CD4-positive, alpha-beta T cell treated with Interleukin-17A for 1 hour (primary cell): ENCODE results near the gene CBX2.

ENCODE experiments used
- DNase-seq: peaks from one replicate; pipeline ENCODE4 v3.0.0-alpha.2; 2020

The CBX2 gene

GRCh38 chr17:79777894-79778503 lies at the start of gene CBX2:
Gene CBX2, plus strand, starts transcription at chr17:79778148. Its CDS starts 88 bp downstream, at chr17:79778236.
- DNase-seq = peak; percentile 83

GRCh38 chr17:79728169-79728907 lies 49.6 kb upstream of the CBX2 start:
- DNase-seq = peak; percentile 94

- no peak for DNase-seq
These were observed 49.0 kb upstream of the CBX2 start for GRCh38 chr17:79728908-79729471.

GRCh38 chr17:79729761-79730160 lies 48.2 kb upstream of the CBX2 start:
- no peak for DNase-seq

- DNase-seq = no peak
These were observed 47.5 kb upstream of the CBX2 start for GRCh38 chr17:79730437-79730768.

- DNase-seq = no peak
These were observed 47.0 kb upstream of the CBX2 start, which contains the start of gene ENPP7 for GRCh38 chr17:79730769-79731483. Gene ENPP7, plus strand, starts transcription at chr17:79730943. Its CDS starts 197 bp downstream, at chr17:79731140.

- DNase-seq = no peak
These were observed 45.7 kb upstream of the CBX2 start for GRCh38 chr17:79732254-79732653.

GRCh38 chr17:79732804-79733691 lies 44.9 kb upstream of the CBX2 start:
- peak; percentile 57 for DNase-seq

GRCh38 chr17:79733692-79734070 lies 44.3 kb upstream of the CBX2 start:
- no peak for DNase-seq

- no peak for DNase-seq
These were observed 42.9 kb upstream of the CBX2 start for GRCh38 chr17:79735096-79735495.

GRCh38 chr17:79737046-79737921 lies 40.7 kb upstream of the CBX2 start:
- no peak for DNase-seq

GRCh38 chr17:79737922-79738578 lies 39.9 kb upstream of the CBX2 start:
- DNase-seq = no peak

- no peak for DNase-seq
These were observed 39.3 kb upstream of the CBX2 start for GRCh38 chr17:79738643-79739042.

- no peak for DNase-seq
These were observed 38.5 kb upstream of the CBX2 start for GRCh38 chr17:79739148-79740062.

- DNase-seq = no peak
These were observed 37.5 kb upstream of the CBX2 start for GRCh38 chr17:79740413-79740812.

- DNase-seq = no peak
These were observed 36.6 kb upstream of the CBX2 start for GRCh38 chr17:79741401-79741750.

GRCh38 chr17:79741751-79742588 lies 36.0 kb upstream of the CBX2 start:
- DNase-seq = peak; percentile 76

GRCh38 chr17:79742589-79742918 lies 35.4 kb upstream of the CBX2 start:
- DNase-seq = no peak

- DNase-seq = no peak
These were observed 34.9 kb upstream of the CBX2 start for GRCh38 chr17:79742951-79743476.
